Hepatocyte (in vitro differentiated cells): ENCODE measurements around the gene PDPN. TPM values are rescaled to one million over a fixed set of nuclear protein-coding genes. Genes with fewer than 3 reads are reported as not detected.

ENCODE experiments used
- DNase-seq: peaks from one replicate; pipeline ENCODE4 v3.0.0-alpha.2; 2016; ENCODE audit warnings: low spot score
- H2AFZ ChIP-seq: fragments of 200-600 bp; sonication (generic); 2 replicates; pipeline ENCODE4 v1.6.0; 2016; ENCODE audit warnings: antibody characterized with exemption, mild to moderate bottlenecking
- H3K27ac ChIP-seq: fragments of 200-600 bp; sonication (generic); 2 replicates; pipeline ENCODE4 v1.5.1; 2016; ENCODE audit warnings: mild to moderate bottlenecking
- H3K27me3 ChIP-seq: fragments of 200-600 bp; sonication (generic); 2 replicates; pipeline ENCODE4 v1.6.1; 2016
- H3K36me3 ChIP-seq: fragments of 200-600 bp; sonication (generic); replicated peaks from 2 replicates; pipeline ENCODE4 v1.5.1; 2016; ENCODE audit warnings: low read depth; ENCODE audit not compliant: insufficient read depth
- H3K4me1 ChIP-seq: fragments of 200-600 bp; sonication (generic); 2 replicates; pipeline ENCODE4 v1.5.1; 2016; ENCODE audit warnings: mild to moderate bottlenecking, moderate library complexity; ENCODE audit not compliant: insufficient read depth
- H3K4me2 ChIP-seq: fragments of 200-600 bp; sonication (generic); 2 replicates; pipeline ENCODE4 v1.6.0; 2016
- H3K4me3 ChIP-seq: fragments of 200-600 bp; sonication (generic); 2 replicates; pipeline ENCODE4 v1.5.1; 2016; ENCODE audit warnings: mild to moderate bottlenecking
- H3K79me2 ChIP-seq: fragments of 200-600 bp; sonication (generic); 2 replicates; pipeline ENCODE4 v1.6.0; 2017; ENCODE audit warnings: mild to moderate bottlenecking
- H3K9me2 ChIP-seq: fragments of 200-600 bp; sonication (generic); replicated peaks from 2 replicates; pipeline ENCODE4 v1.6.0; 2017; ENCODE audit warnings: mild to moderate bottlenecking; ENCODE audit not compliant: insufficient read depth
- H3K9me3 ChIP-seq: fragments of 200-600 bp; sonication (generic); 2 replicates; pipeline ENCODE4 v1.5.1; 2016; ENCODE audit warnings: low read depth, mild to moderate bottlenecking
- H4K20me1 ChIP-seq: fragments of 200-600 bp; sonication (generic); 2 replicates; pipeline ENCODE4 v1.6.0; 2016; ENCODE audit warnings: mild to moderate bottlenecking; ENCODE audit not compliant: insufficient read depth, poor library complexity, severe bottlenecking
- EZH2 ChIP-seq: fragments of 200-600 bp; sonication (generic); IDR thresholded peaks from 2 replicates; pipeline ENCODE4 v1.6.1; 2016; ENCODE audit warnings: antibody characterized with exemption, mild to moderate bottlenecking, borderline replicate concordance
- EZH2phosphoT487 ChIP-seq: fragments of 200-600 bp; sonication (generic); IDR thresholded peaks from one replicate; pipeline ENCODE4 v1.6.1; 2018; ENCODE audit warnings: antibody characterized with exemption, mild to moderate bottlenecking, low read depth, moderate library complexity; ENCODE audit not compliant: unreplicated experiment, severe bottlenecking
- WGBS: methylation state at CpG from one replicate; pipeline ENCODE4 v1.1.6; 2016; ENCODE audit warnings: low lambda C conversion rate; ENCODE audit errors: missing lambda C conversion rate; 5-methylcytosine and 5-hydroxymethylcytosine counted together
- polyA plus RNA-seq: library from polyadenylated mRNA; unstranded; fragments of >200 nt; fragmentation: Nextera tagmentation; extraction: Ambion mirVana; gene quantifications from 2 replicates; pipeline ENCODE4 v1.2.1, GENCODE V29; 2016
- small RNA-seq: library from RNA; depleted of rRNA; stranded (forward); fragments of <200 nt; gene quantifications from one replicate; pipeline ENCODE3, GENCODE V24; 2014
- total RNA-seq: library from RNA; depleted of rRNA; stranded (reverse); fragments of >200 nt; gene quantifications from 2 replicates; pipeline ENCODE4 v1.2.3, GENCODE V29; 2014
- TF ChIP-seq, protein P1 (sequence below): fragments of 200-600 bp; sonication (generic); IDR thresholded peaks from 2 replicates; pipeline ENCODE4 v1.5.1; 2016; ENCODE audit warnings: antibody characterized with exemption, mild to moderate bottlenecking; ENCODE audit not compliant: poor library complexity

PDPN gene
- total and polyA plus RNA-seq, 2 experiments from 2014 or later: 305 to 478 TPM

DNA sequence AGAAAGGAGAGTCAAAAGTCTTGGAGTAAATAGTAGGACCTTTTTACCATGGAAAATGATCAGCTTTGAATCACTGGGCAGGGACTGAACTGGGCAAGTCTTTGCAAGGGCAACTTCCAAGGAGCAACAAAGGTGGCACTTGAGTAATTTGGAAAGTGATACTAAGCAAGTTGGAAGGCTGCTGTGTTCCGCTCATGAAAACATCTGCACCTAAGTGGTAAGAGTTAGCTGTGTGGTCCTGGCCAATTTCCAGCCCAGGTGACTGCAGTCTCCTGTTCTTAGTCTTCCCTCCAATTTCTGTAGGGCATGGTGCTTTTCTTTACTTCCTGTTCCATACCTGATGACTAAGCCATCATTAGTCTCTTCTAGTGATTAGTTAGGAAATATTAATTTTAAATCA is 80.8 kb downstream of the PDPN start:
- H4K20me1 ChIP-seq: no peaks in the 10 kb centered on the region
- no peaks in the 10 kb centered on the region for H3K9me2 ChIP-seq
- no peaks in the 10 kb centered on the region for H3K9me3 ChIP-seq
- WGBS: 89% methylated on average over 1 of the region's 1 CpG
- no peaks in the 10 kb centered on the region for H3K4me1 ChIP-seq
- TF ChIP-seq EZH2phosphoT487 (no peak), EZH2 (no peak)
- TF ChIP-seq, protein P1, sequence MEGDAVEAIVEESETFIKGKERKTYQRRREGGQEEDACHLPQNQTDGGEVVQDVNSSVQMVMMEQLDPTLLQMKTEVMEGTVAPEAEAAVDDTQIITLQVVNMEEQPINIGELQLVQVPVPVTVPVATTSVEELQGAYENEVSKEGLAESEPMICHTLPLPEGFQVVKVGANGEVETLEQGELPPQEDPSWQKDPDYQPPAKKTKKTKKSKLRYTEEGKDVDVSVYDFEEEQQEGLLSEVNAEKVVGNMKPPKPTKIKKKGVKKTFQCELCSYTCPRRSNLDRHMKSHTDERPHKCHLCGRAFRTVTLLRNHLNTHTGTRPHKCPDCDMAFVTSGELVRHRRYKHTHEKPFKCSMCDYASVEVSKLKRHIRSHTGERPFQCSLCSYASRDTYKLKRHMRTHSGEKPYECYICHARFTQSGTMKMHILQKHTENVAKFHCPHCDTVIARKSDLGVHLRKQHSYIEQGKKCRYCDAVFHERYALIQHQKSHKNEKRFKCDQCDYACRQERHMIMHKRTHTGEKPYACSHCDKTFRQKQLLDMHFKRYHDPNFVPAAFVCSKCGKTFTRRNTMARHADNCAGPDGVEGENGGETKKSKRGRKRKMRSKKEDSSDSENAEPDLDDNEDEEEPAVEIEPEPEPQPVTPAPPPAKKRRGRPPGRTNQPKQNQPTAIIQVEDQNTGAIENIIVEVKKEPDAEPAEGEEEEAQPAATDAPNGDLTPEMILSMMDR: no peak
- H3K4me3 ChIP-seq: no peak overlapping the region
- no peaks in the 10 kb centered on the region for H3K27me3 ChIP-seq
- H3K27ac ChIP-seq: no peak overlapping the region
- H3K4me2 ChIP-seq: no peak overlapping the region
- DNase-seq: no peak
- H3K79me2 ChIP-seq: no peaks in the 10 kb centered on the region
- no peaks in the 10 kb centered on the region for H3K36me3 ChIP-seq
- H2AFZ ChIP-seq: no peak overlapping the region

DNA sequence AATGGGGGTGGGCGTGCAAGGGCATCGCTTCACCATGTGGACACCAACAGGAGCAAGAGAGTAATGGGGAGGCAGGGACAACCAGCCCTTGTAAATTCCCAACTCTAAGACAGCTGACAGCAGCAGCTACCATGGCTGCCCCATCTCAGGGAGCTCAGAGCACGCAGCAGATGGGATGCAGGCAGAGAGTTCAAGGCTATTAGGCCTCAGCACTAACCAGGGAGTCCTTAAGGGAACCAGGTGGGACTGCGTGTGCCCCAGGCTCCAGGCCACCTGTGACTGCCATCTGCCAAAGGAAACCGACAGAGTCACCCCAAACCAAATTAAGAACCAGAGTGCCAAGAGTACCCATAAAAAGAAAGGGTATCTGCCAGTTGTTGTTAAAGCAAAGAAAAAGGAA is 82.7 kb downstream of the PDPN start:
- Histone ChIP-seq H3K27ac (no peak overlapping the region), H2AFZ (no peak overlapping the region)

More for the DNA sequence above, 82.7 kb downstream of the PDPN start:
- Histone ChIP-seq H3K4me2 (no peak overlapping the region), H3K4me1 (no peaks in the 10 kb centered on the region), H3K27me3 (no peaks in the 10 kb centered on the region), H3K79me2 (no peaks in the 10 kb centered on the region), H3K9me3 (no peaks in the 10 kb centered on the region), H4K20me1 (no peaks in the 10 kb centered on the region), H3K9me2 (no peaks in the 10 kb centered on the region), H3K36me3 (no peaks in the 10 kb centered on the region), H3K4me3 (no peak overlapping the region)
- TF ChIP-seq EZH2phosphoT487 (no peak), EZH2 (no peak)
- TF ChIP-seq, protein P1: no peak
- DNase-seq: no peak
- 84% methylated on average over 5 of the region's 5 CpGs for WGBS

Small RNA genes within 50 kb of the gene (small RNA-seq; reads per million reads assigned to genes)
- not detected for gene RNA5SP41

Other genes with a start within 250 kb of the PDPN start
- not detected in 2 replicates for gene PRAMEF14, start 236.7 kb upstream of the PDPN start, total RNA-seq
- not detected in 2 replicates for gene PRAMEF14, start 236.7 kb upstream of the PDPN start, polyA plus RNA-seq
- gene PRAMEF19, start 211.9 kb upstream of the PDPN start, total RNA-seq: not detected in 2 replicates
- not detected in 2 replicates for gene PRAMEF19, start 211.9 kb upstream of the PDPN start, polyA plus RNA-seq
- not detected in 2 replicates for gene PRAMEF17, start 194.2 kb upstream of the PDPN start, total RNA-seq
- not detected in 2 replicates for gene PRAMEF17, start 194.2 kb upstream of the PDPN start, polyA plus RNA-seq
- gene PRAMEF20, start 173.4 kb upstream of the PDPN start, total RNA-seq: not detected in 2 replicates
- gene PRAMEF20, start 173.4 kb upstream of the PDPN start, polyA plus RNA-seq: not detected in 2 replicates
- gene LRRC38, start 69.8 kb upstream of the PDPN start, total RNA-seq: 3.8 and 7.5 TPM in 2 replicates
- 14.0 and 26.7 TPM in 2 replicates for gene LRRC38, start 69.8 kb upstream of the PDPN start, polyA plus RNA-seq
- gene PRDM2, start 116.4 kb downstream of the PDPN start, total RNA-seq: 17.4 and 18.6 TPM in 2 replicates
- gene PRDM2, start 116.4 kb downstream of the PDPN start, polyA plus RNA-seq: 11.5 and 13.7 TPM in 2 replicates